Stimulated activated CD8-positive, alpha-beta memory T cell treated with anti-CD3 and anti-CD28 coated beads, Interleukin-7, amount 100 ng/mL, for 24 hours (primary cell): ENCODE measurements around the gene SNAP91.
A peak's percentile ranks its signal among the peaks of the same experiment; 100 is the strongest.

Experiments
- DNase-seq: peaks from one replicate; pipeline ENCODE4 v3.0.0-alpha.2; 2020; ENCODE audit warnings: low read depth

SNAP91 gene

DNA sequence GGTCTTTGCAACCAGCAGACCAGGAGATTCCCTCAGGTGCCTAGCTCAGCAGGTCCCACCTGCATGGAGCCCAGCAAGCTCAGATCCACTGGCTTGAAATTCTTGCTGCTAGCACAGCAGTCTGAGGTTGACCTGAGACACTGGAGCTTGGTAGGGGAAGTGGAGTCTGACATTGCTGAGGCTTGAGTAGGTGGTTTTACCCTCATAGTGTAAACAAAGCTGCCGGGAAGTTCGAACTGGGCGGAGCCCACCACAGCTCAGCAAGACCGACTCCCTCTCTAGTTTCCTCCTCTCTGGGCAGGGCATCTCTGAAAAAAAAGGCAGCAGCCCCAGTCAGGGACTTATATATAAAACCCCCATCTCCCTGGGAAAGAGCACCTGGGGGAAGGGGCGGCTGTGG is 162.3 kb downstream of the SNAP91 start:
- no peak for DNase-seq

DNA sequence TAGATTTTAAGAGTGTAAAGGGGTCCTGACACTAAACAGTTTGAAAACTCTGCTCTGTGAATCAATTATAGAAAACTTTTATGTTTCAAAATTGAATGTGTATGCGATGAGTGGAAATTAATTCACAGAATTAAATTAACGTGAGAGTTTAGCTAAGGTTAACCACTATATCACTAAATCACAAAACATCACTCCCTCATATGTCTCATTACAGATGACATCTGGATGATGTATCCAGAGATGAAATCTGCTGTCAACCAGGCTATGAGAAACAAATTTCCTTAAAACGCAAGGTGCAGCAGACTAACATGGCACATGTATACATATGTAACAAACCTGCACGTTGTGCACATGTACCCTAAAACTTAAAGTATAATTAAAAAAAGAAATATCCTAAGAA is 169.2 kb downstream of the SNAP91 start:
- DNase-seq: no peak

DNA sequence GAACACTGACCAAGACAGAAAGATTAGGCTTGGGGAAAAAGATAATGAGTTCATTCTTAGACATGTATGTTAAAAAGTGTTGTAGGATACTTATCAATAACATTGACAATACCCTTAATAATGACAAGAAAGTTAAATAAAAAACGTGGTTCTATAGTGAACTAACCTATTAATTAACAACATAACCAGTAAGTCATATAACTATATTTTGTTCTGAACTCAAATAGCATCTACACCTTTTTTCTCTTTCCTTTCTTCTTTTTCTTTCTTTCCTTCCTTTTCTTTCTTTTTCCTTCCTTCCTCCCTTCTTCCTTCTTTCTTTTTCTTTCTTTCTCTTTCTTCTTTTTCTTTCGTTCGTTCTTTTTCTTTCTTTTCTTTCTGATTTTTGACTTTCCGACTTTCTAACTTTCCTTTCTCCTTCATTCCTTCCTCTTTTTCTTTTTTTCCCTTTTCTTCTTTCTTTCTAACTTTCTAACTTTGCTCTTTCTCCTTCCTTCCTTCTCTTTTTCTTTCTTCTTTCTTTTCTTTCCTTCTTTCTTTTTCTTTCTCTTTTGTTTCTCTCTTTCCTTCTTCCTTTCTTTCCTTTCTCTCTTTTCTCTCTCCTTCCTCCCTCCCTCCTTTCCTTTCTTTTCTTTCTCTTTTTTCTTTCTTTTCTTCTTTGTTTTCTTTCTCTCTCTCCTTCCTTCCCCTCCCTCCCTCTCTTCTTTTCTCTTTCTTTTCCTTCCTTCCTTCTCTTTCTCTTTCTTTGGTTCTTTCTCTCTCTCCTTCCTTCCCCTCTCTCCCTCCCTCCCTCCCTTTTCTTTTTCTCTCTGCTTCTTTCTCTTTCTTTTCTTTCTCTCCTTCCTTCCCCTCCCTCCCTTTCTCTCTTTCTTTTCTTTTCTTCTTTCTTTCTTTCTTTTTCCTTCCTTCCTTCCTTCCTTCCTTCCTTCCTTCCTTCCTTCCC is 172.0 kb downstream of the SNAP91 start:
- DNase-seq: no peak

DNA sequence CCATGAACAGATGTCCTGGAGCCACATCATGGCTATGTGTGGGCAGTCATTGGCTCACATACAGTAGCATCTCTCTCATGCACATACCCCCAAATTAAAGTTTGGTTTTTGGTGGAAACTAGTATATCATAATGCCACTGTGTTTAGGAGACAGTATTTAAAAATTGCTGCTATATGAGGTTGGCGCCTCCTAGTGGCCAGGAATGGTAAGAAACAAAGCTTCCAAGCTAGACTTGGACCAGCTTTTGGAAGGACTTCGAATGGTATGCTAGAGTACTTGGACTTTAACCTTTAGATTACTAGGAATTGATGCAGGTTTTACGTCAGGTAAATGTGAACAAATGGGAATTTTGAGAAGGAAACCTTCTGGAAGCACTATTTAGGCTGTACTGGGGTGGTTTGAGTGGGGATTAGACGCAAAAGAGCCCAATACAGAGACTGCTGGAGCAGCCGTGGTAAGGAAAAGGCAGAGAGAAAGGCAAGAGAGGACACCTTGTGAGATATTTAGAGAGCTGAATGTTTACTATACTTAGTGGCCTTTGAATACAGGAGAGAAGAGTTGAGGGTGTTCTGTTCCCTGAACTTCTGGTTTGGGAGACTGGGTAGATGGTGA is 172.8 kb downstream of the SNAP91 start:
- peak; percentile 37 for DNase-seq

DNA sequence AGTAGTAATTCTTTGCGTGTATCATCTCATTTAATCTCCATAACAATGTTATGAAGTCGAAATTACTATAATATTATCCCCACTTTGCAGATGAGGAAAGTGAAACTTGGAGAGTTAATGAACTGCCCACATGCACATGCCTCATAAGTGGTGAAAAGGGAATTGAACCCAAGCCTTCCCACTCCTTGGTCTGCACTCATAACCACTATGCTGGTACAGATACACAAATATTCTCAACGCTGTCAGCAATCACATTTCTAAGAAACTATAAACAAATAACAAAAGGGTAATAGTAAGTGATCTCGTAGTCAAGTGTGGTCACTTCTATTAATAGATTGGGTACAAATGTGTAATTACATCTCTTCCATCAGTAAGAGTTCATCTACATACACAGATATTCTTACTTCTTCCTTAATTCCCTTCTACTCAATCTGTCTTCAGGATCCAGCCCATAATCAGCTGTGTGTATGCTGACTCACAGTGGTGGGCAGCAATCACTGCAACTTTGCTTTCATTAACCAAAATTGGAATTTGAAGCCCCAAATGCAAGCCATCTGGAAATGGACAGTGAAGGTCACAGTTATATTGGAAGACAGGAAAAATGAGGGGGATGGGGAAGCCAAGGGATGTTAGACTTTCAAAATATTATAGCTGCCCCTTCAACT is 190.0 kb downstream of the SNAP91 start:
- DNase-seq: no peak

DNA sequence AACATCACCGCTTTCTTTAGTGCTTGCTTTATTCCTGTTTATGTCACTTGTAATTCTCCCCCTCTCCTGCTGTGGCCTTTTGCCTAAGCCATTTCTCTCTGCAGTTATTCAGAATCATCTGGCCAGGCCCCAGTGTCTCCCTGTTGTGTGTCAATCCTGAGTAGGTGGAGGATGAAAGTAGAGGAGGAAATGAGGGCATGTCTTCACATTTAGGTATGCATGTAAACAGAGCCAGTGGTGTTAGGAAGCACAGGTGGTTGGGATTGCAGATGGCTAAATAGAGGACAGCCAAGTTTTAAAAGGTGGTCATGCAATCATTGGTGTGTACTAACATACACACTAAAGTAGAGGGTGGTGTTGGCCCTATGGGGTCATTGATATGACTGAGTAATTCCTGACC is 191.4 kb downstream of the SNAP91 start:
- DNase-seq: no peak

DNA sequence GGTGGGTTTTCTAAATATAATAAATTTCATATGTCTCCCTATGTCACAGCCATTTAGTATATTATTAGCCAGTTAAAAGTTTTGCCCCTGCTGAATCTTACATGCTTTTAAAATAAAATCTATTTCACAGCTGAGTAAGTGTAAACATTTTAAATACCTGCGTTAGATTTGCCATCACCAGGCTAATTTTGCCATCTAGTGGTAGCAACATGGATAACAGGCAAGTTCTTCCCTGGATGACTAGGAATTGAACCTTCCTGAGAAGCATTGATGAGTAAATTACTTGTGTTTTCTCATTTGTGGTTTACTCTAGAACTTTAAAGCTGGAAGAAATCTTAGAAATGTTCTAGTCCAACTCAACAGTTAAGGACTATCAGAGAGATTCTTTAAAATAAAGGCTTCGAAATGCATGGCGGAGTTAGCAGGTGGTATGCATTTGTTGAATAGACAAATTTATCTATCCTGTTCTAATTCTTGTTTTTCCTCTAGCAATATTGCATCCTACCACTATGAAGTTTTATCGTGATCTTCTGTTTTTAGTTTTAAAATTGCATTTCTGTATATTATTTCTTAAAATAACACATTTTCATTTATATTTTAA is 193.9 kb downstream of the SNAP91 start:
- DNase-seq: no peak

DNA sequence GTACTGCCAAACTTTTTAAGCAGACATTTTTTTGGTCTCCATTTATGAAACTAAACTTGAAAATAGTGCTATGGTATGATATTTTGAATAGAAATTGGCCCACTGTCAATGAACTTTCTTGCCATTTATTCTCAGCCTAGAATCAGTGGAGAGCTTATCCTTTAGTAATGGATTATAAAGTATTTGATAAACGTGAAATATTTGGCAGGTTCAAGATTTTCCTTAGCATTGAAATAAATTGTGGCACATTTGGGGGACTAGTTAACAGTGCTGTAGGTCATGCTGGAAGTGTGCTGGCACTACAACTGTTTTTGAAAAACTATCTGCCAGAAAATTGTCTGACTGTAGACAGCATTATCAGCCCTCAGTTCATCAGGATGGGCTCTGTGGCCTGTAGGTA is 194.4 kb downstream of the SNAP91 start:
- no peak for DNase-seq

DNA sequence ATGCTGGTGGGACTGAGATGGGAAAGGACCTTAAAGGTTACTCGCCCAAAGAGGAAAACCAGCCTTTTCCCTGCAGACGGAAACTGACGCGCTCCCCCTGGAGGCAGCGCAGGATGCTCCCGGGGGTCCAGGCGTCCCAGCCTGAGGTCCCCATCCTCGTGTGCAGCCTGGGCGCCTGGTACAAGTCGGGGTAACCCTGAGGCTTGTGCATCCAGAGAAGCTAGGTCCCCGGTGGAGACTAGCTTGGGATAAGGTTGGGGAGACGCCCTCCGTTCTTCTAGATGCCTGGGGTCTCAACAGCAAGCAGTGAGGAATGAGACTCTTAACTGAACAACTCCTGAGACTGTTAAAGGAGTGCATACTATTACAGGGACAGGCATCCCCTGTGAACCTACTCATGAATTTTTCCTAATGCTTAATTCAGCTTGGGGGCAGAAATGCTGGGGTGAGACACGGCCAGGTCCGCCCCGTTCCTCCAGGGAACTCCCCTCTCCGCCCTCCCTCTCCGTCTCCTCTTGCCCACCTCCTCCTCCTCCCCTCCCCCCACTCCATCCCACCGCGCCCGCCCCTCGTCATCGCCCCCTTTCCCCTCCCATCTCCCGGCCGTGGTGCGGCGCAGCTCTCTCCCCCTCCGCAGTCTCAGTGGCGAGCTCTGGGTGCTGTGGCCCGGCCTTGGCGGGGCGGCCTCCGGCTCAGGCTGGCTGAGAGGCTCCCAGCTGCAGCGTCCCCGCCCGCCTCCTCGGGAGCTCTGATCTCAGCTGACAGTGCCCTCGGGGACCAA is 196.8 kb downstream of the SNAP91 start, which contains the start of gene PRSS35:
TSS of gene PRSS35 (plus strand) at position 634 of the 781 bp plus-strand sequence. CDS start 10,908 bp downstream, outside the sequence.
- no peak for DNase-seq

DNA sequence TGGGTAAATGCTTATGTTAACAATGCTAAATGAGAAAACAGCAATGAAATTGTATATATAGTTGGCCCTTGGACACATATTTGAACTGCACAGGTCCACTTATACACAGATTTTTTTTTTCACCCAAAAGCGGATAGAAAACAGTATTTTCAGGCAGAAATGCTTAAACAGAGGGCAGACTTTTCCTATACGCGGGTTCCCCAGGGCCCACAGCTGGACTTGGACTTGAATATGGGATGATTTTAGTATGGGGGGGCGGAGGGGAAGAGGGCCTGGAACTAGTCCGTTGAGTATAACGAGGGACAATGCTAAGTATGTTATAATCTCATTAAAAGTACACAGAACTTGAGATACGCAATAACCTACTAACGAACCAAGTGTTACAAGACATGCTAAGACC is 197.6 kb downstream of the SNAP91 start:
- no peak for DNase-seq

DNA sequence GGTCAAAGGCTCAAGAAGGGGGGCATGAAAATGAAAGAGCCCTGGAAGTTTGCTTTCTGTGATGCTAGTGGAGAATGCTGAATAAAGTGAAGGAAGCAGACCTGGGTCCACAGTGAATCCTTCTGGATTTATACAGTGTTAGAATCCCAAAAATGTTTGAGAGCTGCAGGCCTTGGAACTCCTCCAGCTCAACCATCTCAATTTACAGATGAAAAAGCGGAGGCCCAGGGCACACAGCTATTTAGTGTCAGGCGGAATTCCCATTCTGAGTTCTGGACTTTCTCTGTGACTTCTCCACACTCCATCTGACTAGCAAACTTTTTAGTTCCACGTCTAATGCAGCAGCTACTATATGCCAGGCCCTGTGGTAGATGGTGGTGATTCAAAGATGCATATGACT is 198.1 kb downstream of the SNAP91 start:
- DNase-seq: no peak

DNA sequence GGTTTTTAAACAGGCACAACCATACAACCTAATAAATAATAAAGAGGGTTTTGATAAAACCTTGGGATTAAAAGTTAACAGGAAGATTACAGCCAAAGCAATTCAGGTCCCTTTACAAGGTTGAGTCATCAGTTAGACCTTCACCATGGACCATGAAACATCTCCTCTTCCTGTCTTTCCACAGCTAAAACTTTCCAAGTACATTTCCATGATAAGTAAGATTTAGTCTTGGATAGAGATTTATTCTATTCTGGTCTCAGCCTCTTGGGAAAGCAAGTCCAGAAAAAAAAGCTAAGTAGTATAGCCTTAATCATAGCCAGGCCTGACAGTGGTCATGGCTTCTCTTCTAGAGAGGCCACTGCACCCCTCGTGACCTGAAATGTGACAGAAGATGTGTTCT is 199.5 kb downstream of the SNAP91 start:
- DNase-seq: no peak

DNA sequence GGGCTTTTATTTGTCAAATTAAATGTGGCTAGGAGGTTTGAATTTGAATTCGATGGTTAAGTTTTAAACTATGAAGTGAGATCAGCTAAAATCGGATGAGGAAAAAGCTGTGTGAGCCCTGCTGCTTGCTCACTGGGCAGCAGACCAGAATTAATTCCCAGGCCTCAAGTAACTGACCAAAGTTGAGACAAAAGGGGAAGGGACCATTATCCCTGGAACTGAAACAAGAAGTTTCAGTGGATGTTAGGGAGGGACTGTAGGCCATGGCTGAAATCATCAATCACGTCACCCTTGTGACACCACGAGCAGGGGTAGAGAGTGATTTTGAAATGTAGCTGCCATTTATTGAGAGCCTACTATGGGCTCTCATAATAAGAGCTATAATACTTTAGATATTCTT is 203.5 kb downstream of the SNAP91 start:
- DNase-seq: no peak
